Stimulated activated CD8-positive, alpha-beta memory T cell treated with anti-CD3 and anti-CD28 coated beads, Interleukin-12 subunit alpha, Interleukin-12 subunit beta, amount 100 ng/mL, for 24 hours (primary cell): ENCODE data around the gene SLC4A7.
"Not testable (repeated sequence)": the region's sequence is repeated elsewhere in the genome, so short reads cannot be mapped to it uniquely, and the experiment has no call there.

Experiments used
- DNase-seq: peaks from one replicate; pipeline ENCODE4 v3.0.0-alpha.2; 2020; ENCODE audit errors: extremely low read depth

Gene SLC4A7

DNA sequence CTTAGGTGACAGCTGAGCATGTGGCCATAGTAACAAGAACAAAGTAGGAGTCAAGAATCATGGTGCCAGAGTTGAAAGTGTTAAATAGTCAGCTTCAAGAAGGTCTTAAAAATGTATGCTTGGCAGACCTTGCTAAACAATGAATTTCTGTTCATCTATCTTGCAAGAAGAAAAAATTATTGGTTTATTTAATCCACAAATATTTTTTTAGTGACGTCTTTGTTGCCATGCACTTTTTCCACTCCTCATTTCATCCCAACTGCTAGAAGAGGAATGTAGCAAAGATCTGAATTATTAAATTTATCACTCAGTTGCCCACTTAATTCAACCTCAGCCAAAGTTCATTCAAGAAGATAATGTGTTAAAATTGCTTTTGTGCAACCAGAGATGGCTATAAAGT is 3.2 kb upstream of the SLC4A7 start:
- no peak for DNase-seq

DNA sequence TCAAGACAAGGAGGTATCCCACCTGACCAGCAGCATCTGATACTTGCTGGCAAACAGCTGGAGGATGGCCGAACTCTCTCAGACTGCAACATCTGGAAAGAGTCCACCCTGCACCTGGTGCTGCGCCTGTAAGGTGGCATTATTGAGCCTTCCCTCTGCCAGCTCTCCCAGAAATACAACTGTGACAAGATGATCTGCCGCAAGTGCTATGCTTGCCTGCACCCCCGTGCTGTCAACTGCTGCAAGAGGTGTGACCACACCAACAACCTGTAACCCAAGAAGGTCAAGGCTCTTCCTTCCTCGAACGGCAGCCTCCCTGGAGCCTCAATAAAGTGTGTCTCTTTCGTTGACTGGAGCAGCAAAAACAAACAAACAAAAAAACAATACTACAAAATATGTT is 2.2 kb upstream of the SLC4A7 start:
- DNase-seq = no peak

DNA sequence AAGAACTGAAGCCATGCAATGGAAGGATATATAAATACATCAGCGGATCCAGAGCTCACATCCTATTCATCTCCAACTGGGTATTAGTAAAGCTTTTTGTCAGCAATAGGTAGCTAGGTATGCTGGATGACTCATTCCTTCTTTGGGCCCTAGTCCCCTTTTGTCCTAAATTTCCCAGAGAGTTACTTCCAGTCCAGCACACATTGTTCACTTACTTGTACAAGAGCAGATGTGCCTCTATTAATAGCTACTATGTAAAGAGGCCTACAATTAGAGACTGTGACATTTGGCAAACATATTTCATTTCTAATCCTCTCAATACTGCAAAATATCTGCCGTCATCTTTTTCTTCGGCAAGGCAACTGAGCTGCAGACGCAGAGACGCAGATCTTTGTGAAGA is 1.7 kb upstream of the SLC4A7 start:
- DNase-seq = no peak

GRCh38 chr3:27483117-27484014 is 818 bp downstream of the SLC4A7 start:
- no peak for DNase-seq

DNA sequence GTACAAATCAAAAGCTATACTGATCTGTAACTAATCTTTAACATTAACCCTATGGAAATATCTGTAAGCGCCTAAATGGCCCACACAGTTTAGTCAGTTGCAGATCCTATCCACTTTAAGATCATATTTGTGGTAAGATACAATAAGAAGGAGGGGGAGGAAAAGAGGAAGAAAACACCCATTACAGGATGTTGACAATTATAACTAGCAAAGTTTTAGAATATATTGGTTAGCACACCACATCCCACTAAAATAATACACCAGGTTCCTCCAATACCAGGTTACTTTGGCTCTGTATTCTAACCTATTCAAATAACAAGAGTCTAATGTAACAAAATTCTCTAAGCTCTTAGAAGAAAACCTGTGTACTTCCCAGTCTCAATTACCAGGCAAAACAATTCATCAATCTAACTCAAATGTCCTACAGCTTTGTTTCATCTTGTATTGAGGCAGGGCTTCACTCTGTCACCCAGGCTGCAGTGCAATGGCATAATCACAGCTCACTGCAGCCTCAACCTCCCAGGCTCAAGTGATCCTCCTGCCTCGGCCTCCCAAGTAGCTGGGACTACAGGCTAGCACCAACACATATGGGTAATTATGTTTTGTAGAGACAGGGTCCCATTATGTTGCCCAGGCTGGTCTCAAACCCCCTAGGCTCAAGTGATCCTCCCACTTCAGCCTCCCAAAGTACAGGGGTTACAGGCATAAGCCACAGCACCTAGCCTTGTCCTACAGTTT is 4.2 kb downstream of the SLC4A7 start:
- DNase-seq = no peak

GRCh38 chr3:27471923-27472550 is 12.1 kb downstream of the SLC4A7 start:
- DNase-seq = no peak

DNA sequence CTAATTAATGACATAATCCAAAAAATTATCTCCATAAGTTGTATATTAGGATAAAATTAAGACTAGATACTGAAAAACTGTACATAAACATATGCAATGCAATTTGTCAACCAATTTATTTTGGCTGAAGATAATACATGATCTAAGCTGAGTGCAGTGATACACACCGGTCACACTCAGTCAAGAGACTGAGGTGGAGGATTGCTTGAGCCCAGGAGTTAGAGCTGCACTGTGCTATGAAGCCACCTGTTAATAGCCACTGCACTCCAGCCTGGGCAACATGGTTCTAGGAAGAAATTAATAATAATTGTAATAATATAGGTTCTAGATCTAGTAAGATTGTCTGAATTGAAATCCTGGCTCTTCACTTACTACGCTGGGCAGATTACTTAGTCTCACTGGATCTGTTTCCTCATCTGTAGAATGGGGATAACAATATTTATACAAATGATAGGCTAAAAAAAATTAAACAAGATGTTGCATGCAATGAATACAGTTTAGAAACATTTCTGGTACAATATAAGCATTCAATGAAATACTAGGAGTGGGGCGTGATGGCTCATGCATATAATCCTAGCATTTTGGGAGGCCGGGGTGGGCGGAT is 15.8 kb downstream of the SLC4A7 start:
- DNase-seq = no peak

GRCh38 chr3:27467545-27467944 is 16.6 kb downstream of the SLC4A7 start:
- no peak for DNase-seq

- no peak for DNase-seq
These were observed 19.5 kb downstream of the SLC4A7 start for GRCh38 chr3:27464646-27465045.

DNA sequence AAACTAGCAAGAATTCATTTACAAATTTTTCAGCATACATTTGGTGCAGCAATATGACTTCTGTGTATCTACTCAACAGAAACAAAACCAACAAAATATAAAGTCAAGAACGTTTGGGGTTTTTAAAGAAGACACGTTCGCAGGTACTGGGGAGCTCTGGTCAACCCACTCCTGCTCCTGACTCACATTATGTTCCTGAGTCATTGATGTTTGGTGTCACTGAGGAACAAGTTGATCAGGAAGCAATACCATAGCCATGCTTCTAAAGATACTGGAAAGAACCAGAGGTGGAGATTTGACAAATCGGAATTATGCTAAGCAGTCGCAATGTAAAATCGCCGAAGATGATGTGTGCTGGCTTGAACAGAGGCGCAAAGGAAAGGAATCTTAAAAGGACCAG is 22.0 kb downstream of the SLC4A7 start:
- DNase-seq = no peak

DNA sequence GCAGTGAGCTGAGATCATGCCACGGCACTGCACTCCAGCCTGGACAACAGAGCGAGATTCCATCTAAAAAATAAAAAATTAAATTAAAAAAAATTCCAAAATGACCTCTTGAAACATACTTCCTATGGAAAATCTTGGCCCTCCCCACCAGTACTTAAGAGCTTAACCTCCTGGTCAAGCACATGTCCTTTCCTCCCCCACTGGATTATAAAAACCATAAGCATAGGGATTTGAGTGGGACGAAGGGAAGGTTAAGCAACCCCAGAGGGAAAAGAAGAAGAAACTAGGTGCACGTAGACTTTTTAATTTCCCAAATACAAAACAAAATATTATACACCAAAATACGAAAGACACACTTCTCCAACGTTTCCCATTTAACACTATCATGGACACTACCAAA is 25.3 kb downstream of the SLC4A7 start:
- DNase-seq = no peak

- no peak for DNase-seq
These were observed 27.6 kb downstream of the SLC4A7 start for GRCh38 chr3:27456554-27456953.

DNA sequence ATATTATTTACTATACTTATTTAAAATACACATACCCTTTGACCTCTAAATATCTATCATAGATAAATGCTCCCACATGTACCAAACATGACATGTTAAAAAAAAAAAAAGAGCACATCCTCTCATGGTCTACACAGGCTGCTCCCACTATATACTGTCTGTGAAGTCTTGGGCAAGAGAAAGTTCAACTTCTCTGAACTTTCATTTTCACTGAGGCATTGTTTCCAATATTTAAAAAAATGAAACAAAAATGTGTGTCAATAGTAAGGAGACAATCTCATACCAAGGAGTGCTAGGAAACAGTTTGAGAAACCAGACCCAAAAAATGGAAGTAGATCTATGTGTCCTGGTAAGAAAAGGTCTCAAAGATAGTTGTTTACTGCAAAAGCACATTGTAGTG is 29.3 kb downstream of the SLC4A7 start:
- DNase-seq = no peak

DNA sequence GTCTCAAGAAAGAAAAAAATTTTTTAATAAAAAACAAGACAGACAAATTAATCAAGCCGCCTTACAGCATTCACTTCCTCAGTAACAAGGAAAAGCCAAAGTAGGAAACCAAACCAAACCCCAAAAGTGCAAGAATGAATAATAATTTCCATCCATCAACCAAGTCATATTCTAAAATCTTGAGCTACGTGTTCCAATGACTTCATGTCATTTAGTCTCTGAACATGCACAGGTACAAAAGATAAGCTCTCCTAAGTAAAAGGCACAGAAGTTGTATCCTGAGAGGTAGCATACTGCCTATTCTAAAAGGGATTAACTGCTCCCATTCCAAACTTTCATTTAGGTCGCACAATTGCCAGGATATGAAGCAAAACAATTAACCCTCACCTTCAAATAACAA is 29.7 kb downstream of the SLC4A7 start:
- DNase-seq = no peak

- DNase-seq = no peak
These were observed 31.7 kb downstream of the SLC4A7 start for GRCh38 chr3:27452368-27453090.

DNA sequence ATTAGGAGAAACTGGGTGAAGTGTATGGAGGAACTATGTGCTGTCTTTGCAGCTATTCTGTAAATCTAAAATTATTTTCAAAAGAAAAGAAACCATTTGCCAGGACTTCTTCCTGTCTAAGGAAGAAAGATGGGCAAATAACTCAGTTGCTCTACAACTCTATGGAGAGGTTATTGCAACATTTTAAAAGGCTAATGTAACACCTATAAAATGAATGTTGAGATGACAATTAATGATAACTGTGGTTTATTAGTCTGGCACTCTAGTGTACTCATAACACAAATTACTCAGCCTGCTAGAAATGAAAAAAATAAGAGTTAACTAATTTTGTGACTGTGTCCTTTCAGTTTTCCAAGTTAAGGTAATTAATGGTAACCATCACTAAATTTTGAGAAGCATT is 32.3 kb downstream of the SLC4A7 start:
- no peak for DNase-seq

GRCh38 chr3:27451251-27451650 is 32.9 kb downstream of the SLC4A7 start:
- DNase-seq = no peak

- DNase-seq = no peak
These were observed 34.5 kb downstream of the SLC4A7 start for GRCh38 chr3:27449530-27450150.

- not testable (repeated sequence) for DNase-seq
These were observed 41.2 kb downstream of the SLC4A7 start for GRCh38 chr3:27442995-27443394.

GRCh38 chr3:27438352-27438751 is 45.8 kb downstream of the SLC4A7 start:
- not testable (repeated sequence) for DNase-seq

DNA sequence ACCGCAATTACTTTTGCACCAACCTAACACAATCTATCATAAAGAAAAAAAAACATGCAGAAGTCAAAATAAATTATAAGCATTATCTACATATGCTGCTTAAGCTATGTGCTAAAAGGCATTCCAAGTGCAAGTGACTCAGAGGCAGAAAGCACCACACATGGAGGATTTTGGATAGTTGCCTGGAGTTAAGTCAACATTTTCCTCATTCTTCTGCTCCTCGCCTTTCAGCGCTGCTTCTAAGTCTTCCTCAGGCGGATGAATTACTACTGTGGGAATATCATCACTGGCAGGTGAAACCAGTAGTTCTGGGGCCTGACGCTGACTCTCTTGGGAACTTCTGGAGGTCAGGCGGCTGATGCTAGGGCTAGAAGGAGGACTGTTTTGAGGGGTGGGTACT is 53.1 kb downstream of the SLC4A7 start:
- DNase-seq = no peak
